ENCODE measurements around the gene TSPYL6.

The TSPYL6 gene

GRCh38 chr2:54287532-54287931 is 31.5 kb upstream of the TSPYL6 start:
- in situ Hi-C loops (cut with MboI; ENCODE audit: low sequenced_read_pairs, unreplicated experiment): no loop called here
- no peak for TF ChIP-seq CTCF (IDR thresholded peaks at IDR 0.05; ENCODE audit: borderline replicate concordance, control extremely low read depth, extremely low read depth, insufficient read depth, missing control alignments)

GRCh38 chr2:54285451-54285850 is 29.4 kb upstream of the TSPYL6 start:
- DNase-seq (ENCODE audit: low spot score): no peak
- no peak for TF ChIP-seq CTCF (IDR thresholded peaks at IDR 0.05; ENCODE audit: borderline replicate concordance, control extremely low read depth, extremely low read depth, insufficient read depth, missing control alignments)
- in situ Hi-C loops (cut with MboI; ENCODE audit: low sequenced_read_pairs, unreplicated experiment): no loop called here

More at GRCh38 chr2:54287532-54287931, 31.5 kb upstream of the TSPYL6 start:
- DNase-seq (ENCODE audit: low spot score): no peak

GRCh38 chr2:54284826-54285225 is 28.8 kb upstream of the TSPYL6 start:
- in situ Hi-C loops (cut with MboI; ENCODE audit: low sequenced_read_pairs, unreplicated experiment): no loop called here

GRCh38 chr2:54279385-54279784 is 23.4 kb upstream of the TSPYL6 start:
- TF ChIP-seq CTCF (IDR thresholded peaks at IDR 0.05; ENCODE audit: borderline replicate concordance, control extremely low read depth, extremely low read depth, insufficient read depth, missing control alignments): no peak
- DNase-seq (ENCODE audit: low spot score): no peak
- in situ Hi-C loops (cut with MboI; ENCODE audit: low sequenced_read_pairs, unreplicated experiment): no loop called here

More at GRCh38 chr2:54284826-54285225, 28.8 kb upstream of the TSPYL6 start:
- DNase-seq (ENCODE audit: low spot score): no peak
- no peak for TF ChIP-seq CTCF (IDR thresholded peaks at IDR 0.05; ENCODE audit: borderline replicate concordance, control extremely low read depth, extremely low read depth, insufficient read depth, missing control alignments)

- DNase-seq (ENCODE audit: low spot score): no peak
- in situ Hi-C loops (cut with MboI; ENCODE audit: low sequenced_read_pairs, unreplicated experiment): no loop called here
- TF ChIP-seq CTCF (IDR thresholded peaks at IDR 0.05; ENCODE audit: borderline replicate concordance, control extremely low read depth, extremely low read depth, insufficient read depth, missing control alignments): no peak
These were observed 19.5 kb upstream of the TSPYL6 start for GRCh38 chr2:54275541-54275940.

- no peak for DNase-seq (ENCODE audit: low spot score)
- TF ChIP-seq CTCF (IDR thresholded peaks at IDR 0.05; ENCODE audit: borderline replicate concordance, control extremely low read depth, extremely low read depth, insufficient read depth, missing control alignments): no peak
- in situ Hi-C loops (cut with MboI; ENCODE audit: low sequenced_read_pairs, unreplicated experiment): no loop called here
These were observed 18.8 kb upstream of the TSPYL6 start for GRCh38 chr2:54274781-54275242.
